GM12872 (cell line): ENCODE data around the gene ABHD16B.

Experiments
- CTCF ChIP-seq: IDR thresholded peaks from 3 replicates; pipeline ENCODE4 v1.5.1; 2011; ENCODE audit warnings: low read depth, mild to moderate bottlenecking, low read length, moderate library complexity; ENCODE audit not compliant: insufficient read depth

ABHD16B gene

GRCh38 chr20:63823691-63824311, 37.5 kb upstream of the ABHD16B start:
- no peak for TF ChIP-seq CTCF

- no peak for TF ChIP-seq CTCF
These were observed 35.8 kb upstream of the ABHD16B start for GRCh38 chr20:63825331-63826118.

- no peak for TF ChIP-seq CTCF
These were observed 34.5 kb upstream of the ABHD16B start for GRCh38 chr20:63826753-63827152.

GRCh38 chr20:63828124-63828523, 33.2 kb upstream of the ABHD16B start:
- no peak for TF ChIP-seq CTCF

GRCh38 chr20:63828545-63828944, 32.8 kb upstream of the ABHD16B start:
- TF ChIP-seq CTCF, result no peak

- TF ChIP-seq CTCF, result no peak
These were observed 32.3 kb upstream of the ABHD16B start for GRCh38 chr20:63828951-63829350.

- TF ChIP-seq CTCF, result no peak
These were observed 31.7 kb upstream of the ABHD16B start for GRCh38 chr20:63829603-63829944.
